ENCODE measurements around the gene SUSD1.

SUSD1 gene

DNA sequence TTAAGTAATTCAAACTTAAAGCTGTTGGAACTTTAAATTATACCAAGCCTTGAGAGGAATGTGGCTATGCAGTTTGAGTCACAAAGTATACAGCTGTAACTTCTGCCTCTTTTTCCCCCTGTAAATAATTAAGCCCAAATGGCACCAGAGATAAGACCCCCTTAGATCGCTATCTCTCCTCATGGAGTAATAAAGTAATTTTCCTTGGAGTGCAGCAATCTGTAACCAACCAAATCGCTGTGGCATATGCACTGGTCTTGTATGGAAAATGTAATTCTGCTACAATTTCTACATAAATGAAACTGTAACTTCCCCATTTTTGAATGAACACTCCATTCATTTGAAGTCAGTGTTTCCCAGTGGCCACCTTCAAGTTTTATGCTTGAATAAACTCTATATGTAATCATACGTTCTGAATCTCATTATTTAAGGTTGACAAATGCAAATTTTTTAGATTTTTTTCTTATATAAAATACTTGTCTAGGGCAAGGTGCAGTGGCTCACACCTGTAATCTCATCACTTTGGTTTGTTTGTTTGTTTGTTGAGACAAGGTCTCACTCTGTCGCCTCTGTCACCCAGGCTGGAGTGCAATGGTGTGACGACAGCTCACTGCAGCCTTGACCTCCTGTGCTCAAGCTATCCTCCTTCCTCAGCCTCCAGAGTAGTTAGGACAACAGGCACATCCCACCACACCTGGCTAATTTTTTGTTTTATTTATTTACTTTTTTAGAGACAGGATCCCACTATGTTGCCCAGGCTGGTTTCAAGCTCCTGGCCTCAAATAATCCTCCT lies 12.3 kb downstream of the SUSD1 start:
- TF ChIP-seq FOXM1 (IDR thresholded peaks at IDR 0.05; ENCODE audit: borderline replicate concordance, low read depth), result no peak
- TF ChIP-seq CEBPB (IDR thresholded peaks at IDR 0.05), result no peak
- TF ChIP-seq RAD21 (IDR thresholded peaks at IDR 0.05; ENCODE audit: low read depth), result no peak
- TF ChIP-seq, protein P1, sequence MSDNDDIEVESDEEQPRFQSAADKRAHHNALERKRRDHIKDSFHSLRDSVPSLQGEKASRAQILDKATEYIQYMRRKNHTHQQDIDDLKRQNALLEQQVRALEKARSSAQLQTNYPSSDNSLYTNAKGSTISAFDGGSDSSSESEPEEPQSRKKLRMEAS (IDR thresholded peaks at IDR 0.05), result no peak
- no peak for TF ChIP-seq TEAD4 (IDR thresholded peaks at IDR 0.05)
- TF ChIP-seq YY1 (IDR thresholded peaks at IDR 0.05; ENCODE audit: low read depth), result no peak
- TF ChIP-seq, protein P2, sequence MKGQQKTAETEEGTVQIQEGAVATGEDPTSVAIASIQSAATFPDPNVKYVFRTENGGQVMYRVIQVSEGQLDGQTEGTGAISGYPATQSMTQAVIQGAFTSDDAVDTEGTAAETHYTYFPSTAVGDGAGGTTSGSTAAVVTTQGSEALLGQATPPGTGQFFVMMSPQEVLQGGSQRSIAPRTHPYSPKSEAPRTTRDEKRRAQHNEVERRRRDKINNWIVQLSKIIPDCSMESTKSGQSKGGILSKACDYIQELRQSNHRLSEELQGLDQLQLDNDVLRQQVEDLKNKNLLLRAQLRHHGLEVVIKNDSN (IDR thresholded peaks at IDR 0.05), result no peak
- TF ChIP-seq ZBTB7A (IDR thresholded peaks at IDR 0.05; ENCODE audit: low read depth), result no peak
- no peak for TF ChIP-seq NFIC (IDR thresholded peaks at IDR 0.05)
- TF ChIP-seq EGR1 (IDR thresholded peaks at IDR 0.05), result no peak
- TF ChIP-seq EP300 (IDR thresholded peaks at IDR 0.05; ENCODE audit: borderline replicate concordance), result no peak
- TF ChIP-seq TAF1 (IDR thresholded peaks at IDR 0.05; ENCODE audit: low read depth), result no peak
- TF ChIP-seq CREB1 (IDR thresholded peaks at IDR 0.05; ENCODE audit: low read depth), result no peak
- no peak for TF ChIP-seq TCF12 (IDR thresholded peaks at IDR 0.05; ENCODE audit: low read depth)
- TF ChIP-seq, protein P3, sequence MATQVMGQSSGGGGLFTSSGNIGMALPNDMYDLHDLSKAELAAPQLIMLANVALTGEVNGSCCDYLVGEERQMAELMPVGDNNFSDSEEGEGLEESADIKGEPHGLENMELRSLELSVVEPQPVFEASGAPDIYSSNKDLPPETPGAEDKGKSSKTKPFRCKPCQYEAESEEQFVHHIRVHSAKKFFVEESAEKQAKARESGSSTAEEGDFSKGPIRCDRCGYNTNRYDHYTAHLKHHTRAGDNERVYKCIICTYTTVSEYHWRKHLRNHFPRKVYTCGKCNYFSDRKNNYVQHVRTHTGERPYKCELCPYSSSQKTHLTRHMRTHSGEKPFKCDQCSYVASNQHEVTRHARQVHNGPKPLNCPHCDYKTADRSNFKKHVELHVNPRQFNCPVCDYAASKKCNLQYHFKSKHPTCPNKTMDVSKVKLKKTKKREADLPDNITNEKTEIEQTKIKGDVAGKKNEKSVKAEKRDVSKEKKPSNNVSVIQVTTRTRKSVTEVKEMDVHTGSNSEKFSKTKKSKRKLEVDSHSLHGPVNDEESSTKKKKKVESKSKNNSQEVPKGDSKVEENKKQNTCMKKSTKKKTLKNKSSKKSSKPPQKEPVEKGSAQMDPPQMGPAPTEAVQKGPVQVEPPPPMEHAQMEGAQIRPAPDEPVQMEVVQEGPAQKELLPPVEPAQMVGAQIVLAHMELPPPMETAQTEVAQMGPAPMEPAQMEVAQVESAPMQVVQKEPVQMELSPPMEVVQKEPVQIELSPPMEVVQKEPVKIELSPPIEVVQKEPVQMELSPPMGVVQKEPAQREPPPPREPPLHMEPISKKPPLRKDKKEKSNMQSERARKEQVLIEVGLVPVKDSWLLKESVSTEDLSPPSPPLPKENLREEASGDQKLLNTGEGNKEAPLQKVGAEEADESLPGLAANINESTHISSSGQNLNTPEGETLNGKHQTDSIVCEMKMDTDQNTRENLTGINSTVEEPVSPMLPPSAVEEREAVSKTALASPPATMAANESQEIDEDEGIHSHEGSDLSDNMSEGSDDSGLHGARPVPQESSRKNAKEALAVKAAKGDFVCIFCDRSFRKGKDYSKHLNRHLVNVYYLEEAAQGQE (IDR thresholded peaks at IDR 0.05; ENCODE audit: low read depth), result no peak

GRCh38 chr9:112159781-112160180 lies 15.3 kb downstream of the SUSD1 start:
- no peak for TF ChIP-seq YY1 (IDR thresholded peaks at IDR 0.05; ENCODE audit: low read depth)
- no peak for TF ChIP-seq EP300 (IDR thresholded peaks at IDR 0.05; ENCODE audit: borderline replicate concordance)
- no peak for TF ChIP-seq EGR1 (IDR thresholded peaks at IDR 0.05)
- TF ChIP-seq NFIC (IDR thresholded peaks at IDR 0.05), result no peak
- no peak for TF ChIP-seq RAD21 (IDR thresholded peaks at IDR 0.05; ENCODE audit: low read depth)
- no peak for TF ChIP-seq CEBPB (IDR thresholded peaks at IDR 0.05)
- no peak for TF ChIP-seq TEAD4 (IDR thresholded peaks at IDR 0.05)
- TF ChIP-seq FOXM1 (IDR thresholded peaks at IDR 0.05; ENCODE audit: borderline replicate concordance, low read depth), result no peak
- no peak for TF ChIP-seq CREB1 (IDR thresholded peaks at IDR 0.05; ENCODE audit: low read depth)

DNA sequence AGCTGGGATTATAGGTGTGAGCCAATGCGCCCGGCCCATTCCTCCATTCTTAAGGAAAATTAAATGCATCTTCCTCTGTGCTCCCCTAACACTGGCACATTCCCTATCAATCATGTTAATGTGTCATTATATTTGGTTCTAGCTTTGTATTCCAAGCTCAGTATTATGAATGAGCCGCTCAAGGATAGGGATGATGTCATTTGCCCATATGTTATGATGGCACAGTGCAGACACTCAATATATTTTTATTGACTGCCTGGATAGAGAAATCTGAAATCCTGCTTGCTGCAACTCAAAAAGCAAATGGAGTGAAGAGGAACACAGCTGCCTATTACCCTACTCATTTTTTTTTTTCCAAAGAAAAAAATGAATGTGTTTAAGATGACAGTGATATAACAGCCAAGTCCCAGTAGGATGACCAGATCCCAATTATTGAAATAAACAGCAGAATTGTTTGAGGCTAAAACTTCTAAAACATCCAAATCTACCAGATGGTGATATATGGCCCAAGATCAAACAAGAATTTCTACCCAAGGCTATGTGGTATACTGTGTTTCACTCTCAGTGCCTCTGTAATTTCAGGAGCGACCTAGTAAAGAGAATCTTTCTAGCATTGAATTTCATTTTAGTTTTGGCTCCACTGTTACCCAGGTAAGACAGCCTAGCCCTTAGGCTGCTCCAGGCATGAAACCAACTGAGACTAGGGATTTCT lies 16.3 kb downstream of the SUSD1 start:
- TF ChIP-seq, protein P1 (IDR thresholded peaks at IDR 0.05), result no peak
- no peak for TF ChIP-seq YY1 (IDR thresholded peaks at IDR 0.05; ENCODE audit: low read depth)
- no peak for TF ChIP-seq CREB1 (IDR thresholded peaks at IDR 0.05; ENCODE audit: low read depth)
- TF ChIP-seq, protein P3 (IDR thresholded peaks at IDR 0.05; ENCODE audit: low read depth), result no peak
- TF ChIP-seq EGR1 (IDR thresholded peaks at IDR 0.05), result no peak
- no peak for TF ChIP-seq NFIC (IDR thresholded peaks at IDR 0.05)
- TF ChIP-seq ZBTB7A (IDR thresholded peaks at IDR 0.05; ENCODE audit: low read depth), result no peak
- no peak for TF ChIP-seq TEAD4 (IDR thresholded peaks at IDR 0.05)
- no peak for TF ChIP-seq TCF12 (IDR thresholded peaks at IDR 0.05; ENCODE audit: low read depth)
- TF ChIP-seq, protein P2 (IDR thresholded peaks at IDR 0.05), result no peak
- no peak for TF ChIP-seq RAD21 (IDR thresholded peaks at IDR 0.05; ENCODE audit: low read depth)
- TF ChIP-seq CEBPB (IDR thresholded peaks at IDR 0.05), result no peak
- no peak for TF ChIP-seq TAF1 (IDR thresholded peaks at IDR 0.05; ENCODE audit: low read depth)
- TF ChIP-seq EP300 (IDR thresholded peaks at IDR 0.05; ENCODE audit: borderline replicate concordance), result no peak
- no peak for TF ChIP-seq FOXM1 (IDR thresholded peaks at IDR 0.05; ENCODE audit: borderline replicate concordance, low read depth)

GRCh38 chr9:112157961-112158360 lies 17.1 kb downstream of the SUSD1 start:
- no peak for TF ChIP-seq EP300 (IDR thresholded peaks at IDR 0.05; ENCODE audit: borderline replicate concordance)
- no peak for TF ChIP-seq YY1 (IDR thresholded peaks at IDR 0.05; ENCODE audit: low read depth)
- TF ChIP-seq TAF1 (IDR thresholded peaks at IDR 0.05; ENCODE audit: low read depth), result no peak
- TF ChIP-seq EGR1 (IDR thresholded peaks at IDR 0.05), result no peak
- TF ChIP-seq, protein P2 (IDR thresholded peaks at IDR 0.05), result no peak
- TF ChIP-seq TCF12 (IDR thresholded peaks at IDR 0.05; ENCODE audit: low read depth), result no peak
- TF ChIP-seq CREB1 (IDR thresholded peaks at IDR 0.05; ENCODE audit: low read depth), result no peak
- TF ChIP-seq, protein P3 (IDR thresholded peaks at IDR 0.05; ENCODE audit: low read depth), result no peak
- no peak for TF ChIP-seq NFIC (IDR thresholded peaks at IDR 0.05)
- TF ChIP-seq FOXM1 (IDR thresholded peaks at IDR 0.05; ENCODE audit: borderline replicate concordance, low read depth), result no peak
- no peak for TF ChIP-seq CEBPB (IDR thresholded peaks at IDR 0.05)
- TF ChIP-seq, protein P1 (IDR thresholded peaks at IDR 0.05), result no peak
- no peak for TF ChIP-seq TEAD4 (IDR thresholded peaks at IDR 0.05)
- no peak for TF ChIP-seq RAD21 (IDR thresholded peaks at IDR 0.05; ENCODE audit: low read depth)
- no peak for TF ChIP-seq ZBTB7A (IDR thresholded peaks at IDR 0.05; ENCODE audit: low read depth)
